H9 (cell line): ENCODE data around the gene ZHX3. TPM values are rescaled to one million over a fixed set of nuclear protein-coding genes. Genes with fewer than 3 reads are reported as not detected.
A peak's percentile ranks its signal among the peaks of the same experiment; 100 is the strongest.

Source experiments
- DNase-seq: peaks from one replicate; pipeline ENCODE4 v3.0.0-alpha.2; 2017
- H2AFZ ChIP-seq: one replicate; pipeline ENCODE4 v1.6.1; 2013; ENCODE audit warnings: mild to moderate bottlenecking, low read length, control low read depth, moderate library complexity
- H2AK5ac ChIP-seq: 2 replicates; pipeline ENCODE4 v1.6.1; 2013; ENCODE audit warnings: low read length, control low read depth, mixed read lengths; ENCODE audit not compliant: insufficient read length
- H2BK120ac ChIP-seq: one replicate; pipeline ENCODE4 v1.6.1; 2013; ENCODE audit warnings: low read depth, mild to moderate bottlenecking, low read length, control low read depth, inconsistent platforms; ENCODE audit not compliant: poor library complexity, severe bottlenecking
- H2BK12ac ChIP-seq: 2 replicates; pipeline ENCODE4 v1.6.1; 2013; ENCODE audit warnings: low read length, control low read depth, mixed read lengths, low read depth; ENCODE audit not compliant: insufficient read length
- H2BK15ac ChIP-seq: 2 replicates; pipeline ENCODE4 v1.6.1; 2013; ENCODE audit warnings: low read depth, low read length, control low read depth
- H2BK20ac ChIP-seq: one replicate; pipeline ENCODE4 v1.6.1; 2013; ENCODE audit warnings: low read depth, mild to moderate bottlenecking, low read length, control low read depth, inconsistent platforms; ENCODE audit not compliant: poor library complexity, severe bottlenecking
- H2BK5ac ChIP-seq: 2 replicates; pipeline ENCODE4 v1.6.1; 2013; ENCODE audit warnings: low read length, control low read depth, mixed read lengths; ENCODE audit not compliant: insufficient read length
- H3K14ac ChIP-seq: 2 replicates; pipeline ENCODE4 v1.6.1; 2013; ENCODE audit warnings: low read length, control low read depth; ENCODE audit not compliant: insufficient read depth
- H3K18ac ChIP-seq: 2 replicates; pipeline ENCODE4 v1.6.1; 2013; ENCODE audit warnings: low read depth, mild to moderate bottlenecking, mixed read lengths, low read length, control low read depth; ENCODE audit not compliant: insufficient read length
- H3K23ac ChIP-seq: 2 replicates; pipeline ENCODE4 v1.6.1; 2013; ENCODE audit warnings: low read length, control low read depth, mixed read lengths, low read depth; ENCODE audit not compliant: insufficient read length
- H3K23me2 ChIP-seq: 2 replicates; pipeline ENCODE4 v1.6.1; 2013; ENCODE audit warnings: low read depth, mild to moderate bottlenecking, mixed read lengths, low read length, control low read depth; ENCODE audit not compliant: insufficient read length, poor library complexity, severe bottlenecking
- H3K27ac ChIP-seq: 2 replicates; pipeline ENCODE4 v1.5.1; 2013; ENCODE audit warnings: low read length, control low read depth, mixed read lengths, low read depth; ENCODE audit not compliant: insufficient read length
- H3K27me3 ChIP-seq: 2 replicates; pipeline ENCODE4 v1.6.1; 2013; ENCODE audit warnings: low read length, control low read depth, inconsistent platforms; ENCODE audit not compliant: insufficient read depth
- H3K4ac ChIP-seq: 2 replicates; pipeline ENCODE4 v1.6.1; 2013; ENCODE audit warnings: low read depth, mild to moderate bottlenecking, control low read depth, inconsistent platforms, low read length, moderate library complexity
- H3K4me1 ChIP-seq: 2 replicates; pipeline ENCODE4 v1.6.1; 2013; ENCODE audit warnings: low read length, control low read depth, inconsistent platforms; ENCODE audit not compliant: insufficient read depth
- H3K4me2 ChIP-seq: 2 replicates; pipeline ENCODE4 v1.6.1; 2013; ENCODE audit warnings: low read length, control low read depth, mixed read lengths; ENCODE audit not compliant: insufficient read length, insufficient read depth
- H3K56ac ChIP-seq: 2 replicates; pipeline ENCODE4 v1.6.1; 2013; ENCODE audit warnings: low read depth, mild to moderate bottlenecking, mixed read lengths, low read length, control low read depth; ENCODE audit not compliant: insufficient read length
- H3K79me1 ChIP-seq: 2 replicates; pipeline ENCODE4 v1.6.1; 2013; ENCODE audit warnings: low read depth, mild to moderate bottlenecking, moderate library complexity, low read length, control low read depth, inconsistent platforms; ENCODE audit not compliant: insufficient read depth, poor library complexity, severe bottlenecking
- H3K79me2 ChIP-seq: 2 replicates; pipeline ENCODE4 v1.6.1; 2013; ENCODE audit warnings: low read length, control low read depth, inconsistent platforms; ENCODE audit not compliant: insufficient read depth
- H3K9ac ChIP-seq: 2 replicates; pipeline ENCODE4 v1.6.1; 2013; ENCODE audit warnings: low read length, control low read depth, mixed read lengths; ENCODE audit not compliant: insufficient read length; ENCODE audit errors: extremely low read depth
- H3K9me3 ChIP-seq: one replicate; pipeline ENCODE4 v1.6.1; 2013; ENCODE audit warnings: low read depth, low read length, inconsistent platforms; ENCODE audit not compliant: control insufficient read depth
- H3T11ph ChIP-seq: one replicate; pipeline ENCODE4 v1.6.1; 2013; ENCODE audit warnings: mild to moderate bottlenecking, low read length, control low read depth, inconsistent platforms
- H4K20me1 ChIP-seq: one replicate; pipeline ENCODE4 v1.6.1; 2013; ENCODE audit not compliant: control insufficient read depth, insufficient read length, insufficient read depth
- H4K5ac ChIP-seq: 2 replicates; pipeline ENCODE4 v1.6.1; 2013; ENCODE audit warnings: low read depth, mild to moderate bottlenecking, mixed read lengths, low read length, control low read depth; ENCODE audit not compliant: insufficient read length
- H4K8ac ChIP-seq: replicated peaks from 2 replicates; pipeline ENCODE4 v1.6.1; 2013; ENCODE audit warnings: low read length, control low read depth, mixed read lengths, low read depth; ENCODE audit not compliant: insufficient read length
- H4K91ac ChIP-seq: 2 replicates; pipeline ENCODE4 v1.6.1; 2013; ENCODE audit warnings: low read depth, mild to moderate bottlenecking, moderate library complexity, mixed read lengths, low read length, control low read depth; ENCODE audit not compliant: insufficient read length
- H3K27ac Mint-ChIP-seq, 3 experiments: 2 replicates in 2 of 3; 3 replicates in 1 of 3; pipeline ENCODE4 v1.8.0; 2020 to 2021; ENCODE audit warnings: mixed read lengths in 3 of 3, mild to moderate bottlenecking in 1 of 3, moderate library complexity in 1 of 3
- H3K27me3 Mint-ChIP-seq: 2 replicates; pipeline ENCODE4 v1.8.0; 2021; ENCODE audit warnings: low read depth, mild to moderate bottlenecking, moderate library complexity, mixed read lengths
- H3K36me3 Mint-ChIP-seq, 3 experiments: 2 replicates in 2 of 3; 3 replicates in 1 of 3; pipeline ENCODE4 v1.8.0; 2020 to 2021; ENCODE audit warnings: low read depth in 3 of 3, mixed read lengths in 3 of 3; ENCODE audit not compliant: insufficient read depth in 1 of 3
- H3K4me1 Mint-ChIP-seq, 2 experiments: 2 replicates each; pipeline ENCODE4 v1.8.0; 2020; ENCODE audit warnings: mixed read lengths in 2 of 2
- H3K4me3 Mint-ChIP-seq, 2 experiments: 2 replicates in 1 of 2; 3 replicates in 1 of 2; pipeline ENCODE4 v1.8.0; 2020 to 2021; ENCODE audit warnings: mild to moderate bottlenecking in 2 of 2, mixed read lengths in 2 of 2, moderate library complexity in 1 of 2
- H3K9me3 Mint-ChIP-seq, 2 experiments: 2 replicates in 1 of 2; 3 replicates in 1 of 2; pipeline ENCODE4 v1.8.0; 2020; ENCODE audit warnings: mild to moderate bottlenecking in 2 of 2, mixed read lengths in 2 of 2, moderate library complexity in 1 of 2
- WGBS: extraction: QIAGEN DNeasy Blood & Tissue Kit; methylation state at CpG from one replicate; pipeline ENCODE4 v1.1.7; 2013; ENCODE audit warnings: missing lambda C conversion rate, low lambda C conversion rate, mixed read lengths; ENCODE audit not compliant: insufficient read length; ENCODE audit errors: extremely low coverage; 5-methylcytosine and 5-hydroxymethylcytosine counted together
- total RNA-seq: library from RNA; stranded (reverse); gene quantifications from 2 replicates; pipeline ENCODE4 v1.2.1, GENCODE V29; 2021
- TF ChIP-seq, protein P1 (sequence below): fragments of 200-600 bp; sonication (generic); conservative IDR thresholded peaks from 3 replicates; pipeline ENCODE4 v1.8.0; 2021; ENCODE audit warnings: antibody characterized with exemption, mild to moderate bottlenecking

ZHX3 gene
- total RNA-seq, 1 experiment from 2014 or later = 4.4 TPM

- Histone ChIP-seq H2BK12ac (no peak overlapping the region), H3K23me2 (peaks cover 13% of the 10 kb centered on the region), H4K20me1 (no peaks in the 10 kb centered on the region), H3K18ac (no peak overlapping the region), H3K27ac (no peak overlapping the region), H2BK120ac (no peak overlapping the region), H3K27me3 (no peaks in the 10 kb centered on the region), H3K9me3 (no peaks in the 10 kb centered on the region), H3K79me1 (peaks cover 4% of the 10 kb centered on the region), H3K9ac (no peak overlapping the region), H4K91ac (no peak overlapping the region), H3K23ac (no peak overlapping the region), H3K14ac (no peak overlapping the region), H3T11ph (no peak overlapping the region), H4K8ac (no peak overlapping the region), H4K5ac (no peak overlapping the region), H3K4ac (no peak overlapping the region), H3K4me2 (no peak overlapping the region), H2BK5ac (no peak overlapping the region), H2BK20ac (no peak overlapping the region), H3K79me2 (peaks cover 88% of the 10 kb centered on the region), H2AK5ac (no peak overlapping the region), H3K56ac (no peak overlapping the region), H2BK15ac (no peak overlapping the region), H3K4me1 (peaks cover 16% of the 10 kb centered on the region; the same call in 1 of the 2 replicates), H2AFZ (no peak overlapping the region)
- peaks cover 54 to 69% of the 10 kb centered on the region in 2 experiments for H3K4me1 Mint-ChIP-seq
- no peaks in the 10 kb centered on the region for H3K27me3 Mint-ChIP-seq
- H3K27ac Mint-ChIP-seq = peak overlapping the region; percentile 23 to 88 (median 85); a peak in 5 of 7 replicates
- DNase-seq = no peak
- H3K36me3 Mint-ChIP-seq = peaks cover 8 to 31% (median 13%) of the 10 kb centered on the region in 3 experiments
- H3K4me3 Mint-ChIP-seq = no peak overlapping the region
- H3K9me3 Mint-ChIP-seq = no peaks in the 10 kb centered on the region
- TF ChIP-seq, protein P1, sequence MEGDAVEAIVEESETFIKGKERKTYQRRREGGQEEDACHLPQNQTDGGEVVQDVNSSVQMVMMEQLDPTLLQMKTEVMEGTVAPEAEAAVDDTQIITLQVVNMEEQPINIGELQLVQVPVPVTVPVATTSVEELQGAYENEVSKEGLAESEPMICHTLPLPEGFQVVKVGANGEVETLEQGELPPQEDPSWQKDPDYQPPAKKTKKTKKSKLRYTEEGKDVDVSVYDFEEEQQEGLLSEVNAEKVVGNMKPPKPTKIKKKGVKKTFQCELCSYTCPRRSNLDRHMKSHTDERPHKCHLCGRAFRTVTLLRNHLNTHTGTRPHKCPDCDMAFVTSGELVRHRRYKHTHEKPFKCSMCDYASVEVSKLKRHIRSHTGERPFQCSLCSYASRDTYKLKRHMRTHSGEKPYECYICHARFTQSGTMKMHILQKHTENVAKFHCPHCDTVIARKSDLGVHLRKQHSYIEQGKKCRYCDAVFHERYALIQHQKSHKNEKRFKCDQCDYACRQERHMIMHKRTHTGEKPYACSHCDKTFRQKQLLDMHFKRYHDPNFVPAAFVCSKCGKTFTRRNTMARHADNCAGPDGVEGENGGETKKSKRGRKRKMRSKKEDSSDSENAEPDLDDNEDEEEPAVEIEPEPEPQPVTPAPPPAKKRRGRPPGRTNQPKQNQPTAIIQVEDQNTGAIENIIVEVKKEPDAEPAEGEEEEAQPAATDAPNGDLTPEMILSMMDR = no peak
- no CpG with 5 or more reads among the region's 4 CpGs for WGBS
Observed at GRCh38 chr20:41142245-41142644, 175.3 kb downstream of the ZHX3 start.
